ENCODE results near the gene ABHD17B.
"Not testable (repeated sequence)": the region's sequence is repeated elsewhere in the genome, so short reads cannot be mapped to it uniquely, and the experiment has no call there.

Gene ABHD17B

DNA sequence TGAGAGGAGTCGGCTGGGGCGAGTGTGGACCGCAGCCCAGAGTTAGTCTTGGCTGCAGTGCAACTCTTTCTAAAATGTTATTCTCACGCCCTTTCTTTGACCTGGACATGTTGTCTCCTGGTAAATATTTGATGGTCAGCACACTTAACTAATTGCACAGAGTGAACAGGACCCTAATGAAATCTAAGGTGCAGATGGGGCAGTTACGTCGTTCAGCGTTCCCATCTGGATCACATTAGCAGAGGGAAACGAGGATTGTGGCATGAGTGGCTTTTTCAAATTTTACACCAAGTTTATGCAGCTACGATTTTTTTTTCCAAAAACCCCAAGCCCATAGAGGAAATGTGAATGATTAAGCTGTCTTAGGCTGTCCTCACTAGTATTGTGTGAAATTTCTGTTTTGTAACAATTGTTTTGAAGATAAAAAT, 929 bp upstream of the ABHD17B start:
- no peak for DNase-seq

DNA sequence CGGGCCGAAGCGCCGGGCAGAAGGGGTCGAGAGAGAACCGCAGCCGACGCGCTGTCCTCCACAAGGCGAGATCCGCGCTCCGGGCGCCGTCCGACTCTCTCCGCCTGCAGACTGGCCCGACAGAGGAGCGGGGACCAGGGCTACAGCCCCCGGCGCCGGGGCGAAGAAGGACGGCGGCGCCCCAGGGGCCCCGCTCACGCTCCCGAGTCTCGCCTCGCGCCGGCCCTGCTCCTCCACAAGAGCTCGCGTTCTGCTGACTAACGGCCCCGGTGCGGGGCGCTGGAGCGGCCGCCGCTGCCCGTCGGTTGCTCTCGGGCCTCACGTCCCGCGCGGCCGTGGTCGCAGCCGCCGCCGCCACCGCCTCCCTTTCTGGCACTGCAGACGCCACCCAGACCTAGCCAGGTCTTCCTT, 338 bp downstream of the ABHD17B start:
- no peak for DNase-seq

DNA sequence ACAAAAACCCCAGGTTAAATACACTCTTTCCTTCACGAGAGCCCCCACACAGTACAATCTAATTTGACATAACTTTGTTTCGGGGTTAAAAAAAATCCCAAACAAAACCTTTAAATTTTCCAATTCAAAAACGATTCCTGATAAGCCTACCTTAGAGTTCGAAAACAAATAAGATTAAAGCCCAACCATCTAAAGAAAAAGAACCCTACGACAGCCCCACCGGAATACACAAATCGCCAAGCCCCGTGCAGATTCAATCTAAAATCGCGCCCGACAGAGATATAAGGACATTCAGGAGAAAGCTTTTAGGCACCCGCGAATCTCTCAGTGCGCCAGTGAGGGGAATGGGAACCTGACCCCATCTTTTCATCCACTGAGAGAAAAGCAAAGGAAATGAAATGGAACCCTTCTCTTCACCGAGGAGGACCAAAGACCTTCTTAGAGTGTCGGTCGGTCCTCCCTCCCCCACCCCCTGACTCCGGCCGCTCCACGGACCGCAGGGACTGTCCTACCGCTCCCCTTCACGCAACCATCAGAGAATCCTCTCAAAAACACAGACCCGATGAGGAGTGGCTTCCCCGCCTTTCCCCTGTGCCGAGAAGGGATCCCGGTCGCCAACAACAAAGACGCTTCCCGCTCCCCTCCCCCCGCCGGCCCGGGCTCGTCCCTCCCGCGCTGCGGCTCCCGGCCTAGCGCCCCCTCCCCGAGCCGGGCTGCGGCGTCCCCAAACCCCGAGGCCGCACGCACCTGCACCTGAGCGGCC, 925 bp downstream of the ABHD17B start:
- peak; percentile 68 for DNase-seq

DNA sequence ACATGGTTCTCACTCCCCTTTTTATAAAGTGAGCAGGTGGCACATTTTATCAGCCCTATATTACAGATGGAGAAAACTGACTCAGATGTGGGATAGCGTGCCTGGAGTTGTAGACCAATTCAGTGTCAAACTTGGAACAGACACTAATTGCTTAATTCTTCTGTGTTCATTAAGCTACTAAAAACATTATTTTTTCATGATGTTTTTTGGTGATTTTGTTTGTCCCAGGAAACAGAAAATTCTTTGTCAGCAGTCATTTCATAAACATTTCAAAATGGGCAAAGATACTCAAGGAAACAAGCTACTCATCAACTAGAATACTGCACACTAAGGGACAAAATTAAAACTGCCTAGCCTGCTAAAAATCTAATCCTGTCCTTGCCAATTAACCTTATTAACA, 2.2 kb downstream of the ABHD17B start:
- DNase-seq = no peak

DNA sequence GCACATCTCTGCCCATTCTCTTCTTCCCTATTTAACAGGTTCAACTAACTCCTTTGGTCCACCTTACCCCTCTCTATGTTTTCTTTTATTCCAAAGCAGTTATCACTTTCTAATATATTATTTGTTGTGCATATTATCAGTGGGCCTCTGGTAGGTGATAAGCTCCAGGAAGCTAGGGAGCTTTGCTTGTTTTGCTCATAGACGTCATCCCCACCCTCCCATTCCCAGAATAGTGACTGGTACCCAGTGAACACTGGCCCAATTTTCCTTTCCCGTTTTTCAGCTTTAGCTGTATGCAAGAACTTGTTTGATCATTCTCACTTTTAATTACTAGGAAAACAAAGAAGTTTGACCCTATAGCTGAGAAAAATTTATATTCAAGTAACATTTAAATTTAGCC, 6.9 kb downstream of the ABHD17B start:
- no peak for DNase-seq

DNA sequence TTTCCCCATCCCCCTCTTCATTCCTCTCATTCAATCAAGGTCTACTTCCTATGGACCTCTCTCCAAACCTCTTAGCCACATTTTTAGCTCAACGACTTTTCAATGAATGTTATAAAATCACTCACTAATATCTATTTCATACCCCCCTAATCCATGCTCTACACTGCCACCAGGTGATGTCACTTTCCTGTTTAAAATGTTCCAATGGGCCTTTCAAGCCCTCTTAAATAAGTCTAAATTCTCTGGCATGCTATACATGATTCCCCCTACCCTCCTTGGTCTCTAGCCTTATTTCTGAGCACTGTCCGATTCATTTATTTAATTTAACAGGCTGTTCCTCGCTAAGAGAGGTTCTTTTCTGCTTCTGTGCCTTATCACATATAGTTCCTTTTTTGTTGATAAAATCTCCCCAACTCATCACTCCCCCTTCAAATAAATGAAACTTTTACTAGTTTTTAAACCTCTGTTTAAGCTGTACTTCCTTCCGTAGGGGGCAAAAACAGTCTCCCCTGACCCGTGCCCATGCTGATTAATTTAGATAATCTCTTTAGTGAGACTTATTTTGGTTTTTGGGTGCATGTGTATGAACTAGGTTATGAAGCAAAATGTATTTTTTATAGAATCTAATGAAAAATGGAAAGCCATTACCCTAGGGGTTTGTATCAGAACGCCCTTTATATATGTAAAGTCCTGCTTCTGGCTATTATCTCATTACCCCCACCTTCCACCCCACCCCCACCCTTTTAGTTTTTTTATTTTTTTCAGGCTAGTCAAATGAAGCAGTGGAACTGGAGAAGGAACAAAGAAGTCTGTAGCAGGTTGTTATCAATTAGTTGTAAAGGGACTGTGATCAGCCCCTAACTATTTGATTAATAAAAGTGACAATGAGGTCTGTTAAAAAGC, 9.0 kb downstream of the ABHD17B start:
- DNase-seq = peak; percentile 48

DNA sequence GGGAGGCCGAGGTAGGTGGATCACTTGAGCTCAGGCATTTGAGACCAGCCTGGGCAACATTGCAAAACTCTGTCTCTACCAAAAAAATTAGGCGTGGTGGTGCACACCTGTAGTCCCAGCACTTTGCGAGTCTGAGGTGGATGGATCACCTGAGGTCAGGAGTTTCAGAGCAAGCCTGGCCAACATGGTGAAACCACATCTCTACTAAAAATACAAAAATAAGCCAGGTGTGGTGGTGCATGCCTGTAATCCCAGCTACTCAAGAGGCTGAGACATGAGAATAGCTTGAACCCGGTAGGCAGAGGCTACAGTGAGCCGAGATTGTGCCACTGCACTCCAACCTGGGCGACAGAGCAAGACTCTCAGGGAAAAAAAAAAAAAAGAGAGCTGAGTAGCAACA, 12.2 kb downstream of the ABHD17B start:
- DNase-seq = not testable (repeated sequence)

DNA sequence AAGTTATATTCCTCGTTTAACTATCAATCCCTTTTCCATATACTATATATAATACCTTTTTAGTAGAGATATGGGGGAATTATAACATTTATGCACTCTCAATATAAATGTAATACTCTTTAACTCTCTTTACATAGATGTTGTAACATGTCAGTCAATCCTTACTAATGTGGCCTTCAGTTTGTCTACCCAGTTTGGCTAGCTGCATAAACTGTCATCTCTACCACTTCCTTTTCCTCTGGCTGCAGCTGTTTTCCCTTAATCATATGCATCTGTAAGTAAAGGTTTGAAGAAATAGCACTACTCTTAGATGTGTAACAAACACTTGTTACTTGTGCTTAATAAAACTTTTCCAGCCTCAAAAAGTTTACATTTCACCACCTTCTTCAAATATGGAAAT, 13.4 kb downstream of the ABHD17B start:
- peak; percentile 79 for DNase-seq

DNA sequence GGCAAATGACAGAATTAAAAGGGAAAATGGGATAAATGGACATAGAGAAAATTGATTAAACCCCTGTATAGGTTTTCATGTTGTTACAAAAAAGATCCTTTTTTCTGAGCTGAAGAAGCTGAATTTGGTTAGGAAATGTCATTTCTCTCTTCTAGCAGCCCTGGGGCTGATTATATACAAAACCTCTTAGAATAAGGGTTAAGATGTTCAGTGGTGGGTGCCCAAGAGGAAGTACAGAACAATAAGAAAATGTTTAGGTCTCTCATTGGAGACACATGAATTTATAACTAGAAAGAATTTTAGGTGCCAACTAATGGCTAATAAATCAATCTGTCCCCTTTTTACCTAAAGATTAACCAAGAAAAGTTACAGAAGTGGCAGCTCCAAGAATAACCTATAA, 14.2 kb downstream of the ABHD17B start:
- no peak for DNase-seq

DNA sequence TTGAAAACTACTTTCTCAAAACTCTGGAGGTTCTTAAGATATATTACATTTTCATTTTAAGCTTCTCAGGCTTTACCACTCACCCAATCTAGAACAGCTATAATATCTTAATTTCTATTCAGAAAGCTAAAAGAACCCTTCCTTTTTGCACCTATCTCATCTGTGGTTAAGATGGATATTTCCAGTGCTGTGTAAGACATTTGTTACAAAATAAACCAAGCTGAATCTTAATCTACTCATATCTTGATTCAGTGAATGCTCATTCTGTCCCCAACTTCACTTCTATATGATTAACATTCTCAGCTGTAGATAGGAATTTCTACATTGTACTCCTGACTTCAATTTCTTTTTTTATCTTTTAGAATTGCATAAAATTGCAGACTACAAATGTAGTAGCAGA, 15.0 kb downstream of the ABHD17B start:
- DNase-seq = peak; percentile 57

DNA sequence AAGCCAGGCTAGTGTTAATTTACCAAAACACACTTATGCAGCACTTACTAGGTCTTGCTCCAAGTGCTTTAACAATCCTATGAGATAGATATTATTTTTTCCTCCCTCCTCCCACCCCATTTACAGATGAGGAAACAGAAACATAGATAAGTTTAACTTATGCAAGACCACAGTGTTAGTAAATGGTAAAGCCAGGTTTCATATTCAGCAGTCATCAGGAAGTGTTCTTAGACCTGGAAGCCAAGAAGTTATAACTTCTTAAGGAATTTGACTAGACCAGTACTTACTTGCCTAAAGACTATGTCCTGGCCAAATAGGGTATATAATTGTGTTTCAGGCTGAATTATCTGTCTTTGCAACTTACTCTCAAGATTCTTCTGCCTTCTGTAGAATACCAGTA, 15.9 kb downstream of the ABHD17B start:
- peak; percentile 63 for DNase-seq

DNA sequence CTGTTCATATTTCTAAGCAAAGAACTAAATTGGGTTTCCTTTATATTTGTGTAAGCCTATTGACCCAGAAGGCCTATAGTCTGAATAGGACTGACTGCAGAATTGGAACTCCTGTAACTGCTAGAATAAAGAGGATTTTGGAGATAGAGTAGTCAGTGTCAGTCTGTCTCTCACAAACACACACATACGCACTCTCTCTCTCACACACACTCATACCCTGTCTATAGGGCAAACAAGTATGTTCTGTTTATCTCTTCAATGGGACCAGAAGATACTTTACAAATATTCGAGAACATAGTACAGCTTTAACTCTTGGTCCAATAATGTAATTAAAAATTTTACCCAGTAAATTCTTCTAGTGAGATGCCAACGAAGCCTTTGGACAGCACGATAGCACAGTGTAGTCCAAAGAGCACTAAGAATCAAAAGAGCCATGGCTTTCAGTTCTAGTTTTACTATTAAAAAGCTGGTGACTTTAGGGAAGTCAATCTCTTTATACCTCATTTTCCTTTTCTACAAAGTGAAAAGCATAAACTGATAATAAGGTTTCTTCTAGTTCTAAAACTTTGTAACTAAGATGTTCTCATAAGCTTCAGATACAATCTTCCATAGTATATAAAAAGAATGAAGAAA, 19.3 kb downstream of the ABHD17B start:
- no peak for DNase-seq

DNA sequence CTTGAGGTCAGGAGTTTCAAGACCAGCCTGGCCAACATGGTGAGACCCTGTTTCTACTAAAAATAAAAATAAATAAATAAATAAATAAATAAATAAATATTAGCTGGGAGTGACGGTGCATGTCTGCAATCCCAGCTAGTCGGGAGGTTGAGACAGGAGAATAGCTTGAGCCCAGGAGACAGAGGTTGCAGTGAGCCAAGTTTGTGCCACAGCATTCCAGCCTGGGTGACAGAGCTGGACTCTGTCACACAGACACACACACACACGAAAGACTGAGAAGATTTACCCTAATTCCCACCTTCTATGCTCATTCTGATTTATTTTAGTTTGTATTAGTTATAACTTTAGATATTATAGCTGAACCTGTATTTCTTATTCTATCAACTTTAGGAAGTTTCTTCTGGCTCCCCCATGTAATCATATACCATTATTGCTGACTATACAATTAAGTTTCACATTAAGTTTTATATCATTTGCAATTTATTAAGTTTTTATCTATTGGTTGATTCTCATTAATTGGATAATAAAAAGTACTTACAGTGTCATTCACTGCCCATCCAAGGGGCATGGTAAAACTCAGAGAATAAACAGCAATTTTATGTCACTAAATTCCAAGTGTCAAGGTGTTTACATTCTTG, 20.8 kb downstream of the ABHD17B start:
- DNase-seq = no peak

DNA sequence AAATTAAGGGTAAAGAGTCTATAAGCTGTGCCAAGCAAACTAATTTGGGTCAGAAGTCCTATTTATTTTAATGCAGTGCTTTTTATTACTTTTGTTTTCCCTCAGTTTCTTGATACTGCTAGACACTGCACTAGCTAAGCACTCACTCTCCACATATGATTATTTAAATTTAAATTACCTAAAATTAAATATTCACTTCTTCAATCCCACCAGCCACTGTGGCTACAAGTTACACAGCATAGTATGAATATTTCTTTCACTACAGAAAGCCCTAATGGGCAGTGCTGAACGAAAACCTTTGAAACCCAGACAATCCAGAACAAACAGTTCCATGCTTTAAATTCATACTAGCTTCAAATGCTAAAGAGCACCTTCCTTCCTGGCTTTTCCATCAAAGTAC, 23.6 kb downstream of the ABHD17B start:
- DNase-seq = no peak

DNA sequence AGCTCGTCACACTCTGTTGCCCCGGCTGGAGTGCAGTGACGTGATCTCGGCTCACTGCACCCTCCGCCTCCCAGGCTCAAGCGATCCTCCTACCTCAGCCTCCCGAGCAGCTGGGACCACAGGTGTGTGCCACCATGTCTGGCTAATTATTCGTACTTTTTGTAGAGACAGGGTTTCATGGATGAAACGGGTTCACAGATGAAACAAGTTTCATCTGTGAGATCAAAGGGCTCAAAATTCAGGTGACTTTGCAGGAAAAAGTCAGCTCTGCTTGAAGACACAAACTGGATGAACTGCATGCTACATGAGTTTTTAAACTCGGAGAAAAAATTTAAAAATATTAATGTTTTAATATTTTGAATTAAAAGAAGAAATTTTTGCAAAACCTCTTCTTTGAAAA, 24.5 kb downstream of the ABHD17B start:
- DNase-seq = no peak

DNA sequence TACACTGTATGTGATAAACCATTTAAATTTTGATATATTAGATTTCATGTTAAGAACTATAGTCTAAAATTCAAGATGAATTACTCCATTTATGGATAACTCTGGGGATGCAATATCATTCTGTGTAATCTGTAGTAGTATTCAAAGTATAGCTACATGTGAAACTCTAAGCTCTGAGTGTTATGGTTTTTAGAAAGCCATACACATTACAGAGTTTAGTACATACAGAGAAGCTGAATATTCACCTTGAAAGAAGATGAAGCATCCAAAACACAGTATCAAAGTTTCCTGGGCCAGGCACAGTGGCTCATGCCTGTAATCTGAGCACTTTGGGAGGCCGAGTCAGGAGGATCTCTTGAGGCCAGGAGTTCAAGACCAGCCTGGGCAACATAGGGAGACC, 25.0 kb downstream of the ABHD17B start:
- DNase-seq = no peak

DNA sequence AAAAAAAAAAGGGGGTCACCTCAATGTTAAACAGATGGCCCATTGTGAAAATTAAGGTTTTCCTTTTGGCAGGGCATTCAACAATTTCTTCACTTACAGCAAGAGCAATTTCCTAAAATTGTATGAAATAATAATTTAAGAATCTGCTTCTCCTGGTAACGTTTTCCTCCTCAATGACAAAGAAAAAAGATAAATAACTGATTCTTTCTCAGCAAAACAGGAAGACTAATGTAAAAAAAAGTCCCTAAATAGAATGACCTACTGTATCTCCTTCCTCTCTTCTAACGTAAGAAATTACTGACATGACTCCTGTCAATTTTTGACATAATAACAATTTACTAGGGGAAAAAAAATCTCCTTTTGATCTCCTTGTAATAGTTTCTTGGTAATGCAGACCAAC, 25.5 kb downstream of the ABHD17B start:
- DNase-seq = no peak

DNA sequence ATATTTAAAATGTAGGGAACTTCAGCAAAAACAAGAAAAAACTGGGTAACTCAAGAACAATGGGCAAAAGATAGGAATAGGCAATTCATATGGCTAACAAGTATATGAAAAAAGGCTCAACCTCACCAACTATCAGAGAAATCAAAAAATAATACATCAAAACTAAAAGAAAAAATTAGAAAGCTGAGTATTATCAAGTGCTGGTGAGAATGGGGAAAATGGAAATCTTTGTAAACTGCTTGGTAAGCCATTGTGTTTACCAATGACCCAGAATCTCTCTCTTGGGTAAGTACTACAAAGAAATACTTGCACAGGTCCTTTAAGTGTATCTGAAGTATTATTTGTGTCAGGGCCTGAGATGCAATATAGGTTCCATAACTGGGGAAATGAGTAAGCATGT, 27.0 kb downstream of the ABHD17B start:
- DNase-seq = no peak

DNA sequence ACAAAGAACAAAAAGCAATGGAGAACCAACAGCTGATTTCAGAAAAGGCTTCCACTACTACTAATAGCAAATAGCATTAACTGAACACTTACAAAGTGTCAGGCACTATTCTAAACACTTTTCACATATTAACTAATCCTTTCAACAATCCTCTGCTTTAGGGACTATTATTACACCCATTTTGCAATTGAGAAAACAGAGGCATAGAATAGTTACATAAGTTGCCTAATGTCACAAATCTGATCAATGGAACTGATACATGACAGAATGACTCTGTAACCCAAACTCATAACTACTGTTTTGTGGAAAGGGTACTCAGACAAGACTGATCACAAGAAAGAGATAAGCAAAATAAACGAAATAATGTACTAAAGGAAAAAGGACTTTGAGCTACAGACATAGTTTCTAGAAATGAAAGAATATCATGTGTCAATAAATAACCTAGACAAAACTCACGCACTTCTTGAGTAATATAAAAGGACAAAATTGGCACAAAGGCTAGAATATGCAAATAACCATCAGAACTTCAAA, 31.3 kb downstream of the ABHD17B start:
- no peak for DNase-seq

DNA sequence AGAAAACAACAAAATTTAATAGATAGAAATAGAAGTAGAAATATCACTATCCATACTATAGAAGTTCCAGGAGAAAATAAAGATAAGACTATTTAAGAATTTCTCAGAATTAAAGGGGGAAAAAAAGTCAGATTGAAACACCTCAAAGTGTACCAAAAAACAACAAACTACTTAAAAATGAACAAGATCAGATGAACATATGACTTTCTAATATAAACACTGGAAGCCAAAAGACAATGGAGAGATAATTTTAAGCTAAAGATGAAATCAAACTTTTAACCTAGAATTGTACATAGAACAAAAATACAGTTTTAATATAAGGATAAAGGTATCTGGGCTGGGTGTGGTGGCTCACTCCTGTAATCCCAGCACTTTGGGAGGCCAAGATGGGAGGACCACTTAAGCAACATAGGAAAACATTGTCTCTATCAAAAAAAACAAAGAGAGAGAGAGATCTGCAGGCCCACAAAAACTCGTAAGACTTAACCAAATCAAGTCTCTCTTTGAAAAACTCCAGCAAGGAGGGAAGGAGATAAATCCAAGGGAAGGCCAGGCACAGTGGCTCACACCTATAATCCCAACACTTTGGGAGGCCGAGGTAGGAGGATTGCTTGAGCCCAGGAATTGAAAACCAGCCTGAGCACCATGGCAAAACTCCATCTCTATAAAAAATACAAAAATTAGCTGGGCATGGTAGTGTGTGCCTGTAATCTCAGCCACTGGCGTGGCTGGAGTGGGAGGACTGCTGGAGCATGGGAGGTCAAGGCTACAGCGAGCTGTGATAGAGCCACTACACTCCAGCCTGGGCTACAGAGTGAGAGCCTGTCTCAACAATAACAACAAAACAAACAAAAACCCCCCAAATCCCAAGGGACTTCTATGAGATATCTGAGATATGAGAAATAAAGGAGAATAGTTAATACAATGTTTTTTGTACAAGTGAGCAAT, 32.4 kb downstream of the ABHD17B start:
- no peak for DNase-seq

DNA sequence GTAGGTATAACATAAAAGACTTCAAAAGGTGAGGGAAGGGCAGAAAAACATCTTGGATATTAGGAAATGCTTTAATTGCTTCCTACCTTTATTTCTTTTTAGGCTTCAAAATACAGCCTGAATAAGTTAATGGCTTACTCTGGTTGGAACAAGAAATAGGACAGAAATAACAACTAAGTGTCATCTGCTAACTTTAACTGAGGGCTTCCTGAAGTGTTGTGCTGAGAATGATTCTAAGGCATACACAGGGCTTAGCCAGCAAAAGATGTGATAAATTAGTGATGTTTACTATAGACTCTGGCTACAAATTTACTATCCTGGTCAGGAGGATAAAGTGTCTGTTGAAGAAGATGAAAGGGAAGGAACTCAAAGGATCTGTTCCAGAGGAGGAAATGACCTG, 34.2 kb downstream of the ABHD17B start:
- DNase-seq = no peak

DNA sequence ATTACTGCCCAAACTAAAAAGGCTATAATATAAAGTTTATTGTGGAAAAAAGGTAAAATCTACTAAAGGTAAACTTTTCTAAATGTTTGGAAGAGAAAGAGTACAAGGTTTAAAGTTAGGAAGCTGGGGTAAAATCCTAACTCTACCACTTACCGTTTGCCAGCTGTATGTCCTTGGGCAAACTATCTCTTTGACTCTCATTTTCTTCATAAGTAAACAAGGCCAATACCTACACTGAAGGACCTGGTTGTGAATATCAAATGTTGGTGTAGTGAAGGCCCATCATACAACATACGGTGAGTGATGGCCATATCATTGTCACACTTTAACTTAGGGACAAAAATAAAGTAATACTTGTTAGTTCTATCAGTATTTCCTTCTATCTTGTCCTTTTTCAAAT, 34.9 kb downstream of the ABHD17B start:
- DNase-seq = no peak

Data from hematopoietic multipotent progenitor cell treated with erythropoietin and hydrocortisone succinate and interleukin-3 and kit ligand, for 6 days (in vitro differentiated cells).